ENCODE measurements around the gene SMARCE1.

SMARCE1 gene

GRCh38 chr17:40604327-40605080, 43.1 kb downstream of the SMARCE1 start (continued):
- TF ChIP-seq ZNF501 (tag by site-specific recombination; IDR thresholded peaks at IDR 0.05), result no peak

- H3K4me3 ChIP-seq (ENCODE audit: low read depth, low read length), result no peak overlapping the region
- H3K27ac ChIP-seq (ENCODE audit: extremely low read depth, low read depth, low read length), result no peak overlapping the region
- no peak for TF ChIP-seq ZNF510 (tag by site-specific recombination; IDR thresholded peaks at IDR 0.05; ENCODE audit: insufficient replicate concordance)
- TF ChIP-seq MZF1 (tag by site-specific recombination; IDR thresholded peaks at IDR 0.05; ENCODE audit: borderline replicate concordance), result no peak
- no peak for TF ChIP-seq PRDM10 (tag by site-specific recombination; IDR thresholded peaks at IDR 0.05)
- no peak for TF ChIP-seq ATF2 (tag by site-specific recombination; IDR thresholded peaks at IDR 0.05; ENCODE audit: low read depth)
- TF ChIP-seq OVOL3 (tag by site-specific recombination; IDR thresholded peaks at IDR 0.05), result no peak
- TF ChIP-seq ZNF26 (tag by site-specific recombination; IDR thresholded peaks at IDR 0.05), result no peak
- no peak for TF ChIP-seq ZNF830 (tag by site-specific recombination; IDR thresholded peaks at IDR 0.05; ENCODE audit: low read depth)
- no peak for TF ChIP-seq ZNF785 (tag by site-specific recombination; IDR thresholded peaks at IDR 0.05)
- TF ChIP-seq ZNF585B (tag by site-specific recombination; IDR thresholded peaks at IDR 0.05), result no peak
- TF ChIP-seq ZNF335 (tag by site-specific recombination; conservative IDR thresholded peaks at IDR 0.05), result no peak
- no peak for TF ChIP-seq ZNF624 (tag by site-specific recombination; IDR thresholded peaks at IDR 0.05)
- TF ChIP-seq ZNF426 (tag by site-specific recombination; IDR thresholded peaks at IDR 0.05), result no peak
- ChIA-PET CTCF (interaction anchor here (0.5 to 2.6 kb wide), 5 partner anchors 12 to 1065 kb away, joined by 3 to 13 read pairs (median 4); no protein-coding TSS in a partner anchor), POLR2A (interaction anchor here (0.7 kb wide), 2 partner anchors 9 to 17 kb away, joined by 3 to 4 read pairs; no protein-coding TSS in a partner anchor)
- H3K4me1 ChIP-seq (ENCODE audit: control insufficient read depth, insufficient read depth, low read length), result no peaks in the 10 kb centered on the region
- no peaks in the 10 kb centered on the region for H3K36me3 ChIP-seq (ENCODE audit: control insufficient read depth in 2 of 2, insufficient read depth in 1 of 2, low read length in 2 of 2)
- H3K9me3 ChIP-seq (ENCODE audit: control insufficient read depth, insufficient read depth, low read depth, low read length), result no peaks in the 10 kb centered on the region
Measured at GRCh38 chr17:40602445-40603443, 44.9 kb downstream of the SMARCE1 start.
